GM19467 (cell line): Measurements from ENCODE around the gene TMOD3.

Experiments used
- ATAC-seq: cut with Tn5 transposase; IDR thresholded peaks from one replicate; pipeline ENCODE4 v1.9.1; 2021; ENCODE audit warnings: mild to moderate bottlenecking, moderate library complexity; ENCODE audit not compliant: unreplicated experiment

Gene TMOD3

GRCh38 chr15:51825698-51826097 lies 3.8 kb upstream of the TMOD3 start:
- ATAC-seq, result no peak

DNA sequence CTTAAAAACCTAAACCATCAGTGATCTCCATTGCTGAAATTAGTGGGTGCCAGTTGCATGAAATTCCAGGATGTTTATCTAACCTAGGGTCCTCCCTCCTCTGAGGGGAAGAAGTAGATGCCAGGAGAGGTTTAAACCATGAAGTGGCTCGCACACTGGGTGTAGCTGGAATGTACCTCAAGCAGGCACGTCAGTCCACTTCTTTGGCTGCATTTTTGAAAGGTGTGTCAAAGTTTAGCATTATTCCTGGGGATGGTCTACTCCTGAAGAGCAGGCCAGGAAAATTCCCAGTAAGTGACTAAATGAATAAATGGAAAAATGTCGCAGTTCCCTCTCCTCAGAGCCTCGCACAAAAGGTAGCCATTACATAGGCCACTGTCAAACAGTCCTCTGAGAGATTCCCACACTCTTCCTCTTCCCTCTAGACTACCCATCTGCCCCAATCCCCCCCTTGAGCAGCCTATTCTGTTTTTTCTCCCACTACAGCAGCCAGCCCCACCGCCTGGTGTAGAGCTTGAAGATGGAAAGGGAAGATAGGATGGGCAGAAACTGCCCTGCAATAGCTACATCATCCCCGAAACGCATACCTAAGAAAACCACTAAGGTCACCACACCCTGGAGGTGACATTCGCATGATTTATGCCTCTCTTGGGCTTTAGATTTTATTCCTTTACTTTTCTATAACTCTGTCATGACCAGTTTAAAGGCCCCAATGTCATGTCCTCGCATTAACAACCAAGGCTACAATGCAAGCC lies 655 bp upstream of the TMOD3 start:
- ATAC-seq, result no peak

GRCh38 chr15:51830276-51830806 lies 888 bp downstream of the TMOD3 start:
- peak; percentile 20 for ATAC-seq

GRCh38 chr15:51833772-51834171 lies 4.3 kb downstream of the TMOD3 start:
- no peak for ATAC-seq

DNA sequence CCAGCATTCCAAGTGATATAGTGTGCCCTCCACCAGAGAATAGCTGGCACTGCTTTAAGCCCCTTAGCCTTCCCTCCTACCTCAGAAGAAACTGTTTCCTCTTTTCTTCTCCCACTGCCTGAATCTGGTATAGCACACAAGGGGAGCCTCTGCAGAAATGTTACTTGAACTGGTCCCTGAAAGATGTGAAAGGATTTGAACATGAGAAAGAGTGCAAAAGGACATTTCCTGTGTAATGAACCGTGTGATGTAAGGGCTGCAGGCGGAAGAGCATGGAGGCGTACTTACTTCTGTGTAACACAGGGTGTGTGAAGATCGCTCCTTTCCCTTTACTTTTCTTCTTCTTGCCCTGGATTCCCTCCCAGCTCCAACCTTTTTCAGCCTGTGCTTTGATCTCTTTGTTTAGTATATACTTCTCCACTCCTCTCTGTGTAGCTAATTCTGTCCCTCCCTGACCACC lies 8.4 kb downstream of the TMOD3 start:
- ATAC-seq, result peak; percentile 52

- no peak for ATAC-seq
Measured at GRCh38 chr15:51838270-51838669, 8.8 kb downstream of the TMOD3 start.

DNA sequence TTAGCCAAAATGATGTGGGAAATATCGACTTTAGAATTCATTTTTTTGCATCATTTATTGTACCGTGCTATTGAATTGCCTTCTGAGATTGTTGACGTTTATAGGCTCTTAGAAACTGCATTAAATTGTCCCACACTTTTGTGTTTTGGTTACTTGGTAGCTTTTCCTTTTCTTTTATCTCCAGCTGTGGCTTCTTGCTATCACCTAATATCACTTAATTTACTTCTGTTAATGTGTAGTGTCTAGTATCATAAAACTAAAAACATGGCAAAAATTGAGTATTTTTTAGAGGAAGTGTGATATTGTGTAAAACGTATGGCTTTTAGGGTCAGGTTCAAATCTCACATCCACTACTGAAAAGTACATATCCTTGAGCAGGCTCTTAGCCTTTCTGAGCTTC lies 11.2 kb downstream of the TMOD3 start:
- ATAC-seq, result no peak

DNA sequence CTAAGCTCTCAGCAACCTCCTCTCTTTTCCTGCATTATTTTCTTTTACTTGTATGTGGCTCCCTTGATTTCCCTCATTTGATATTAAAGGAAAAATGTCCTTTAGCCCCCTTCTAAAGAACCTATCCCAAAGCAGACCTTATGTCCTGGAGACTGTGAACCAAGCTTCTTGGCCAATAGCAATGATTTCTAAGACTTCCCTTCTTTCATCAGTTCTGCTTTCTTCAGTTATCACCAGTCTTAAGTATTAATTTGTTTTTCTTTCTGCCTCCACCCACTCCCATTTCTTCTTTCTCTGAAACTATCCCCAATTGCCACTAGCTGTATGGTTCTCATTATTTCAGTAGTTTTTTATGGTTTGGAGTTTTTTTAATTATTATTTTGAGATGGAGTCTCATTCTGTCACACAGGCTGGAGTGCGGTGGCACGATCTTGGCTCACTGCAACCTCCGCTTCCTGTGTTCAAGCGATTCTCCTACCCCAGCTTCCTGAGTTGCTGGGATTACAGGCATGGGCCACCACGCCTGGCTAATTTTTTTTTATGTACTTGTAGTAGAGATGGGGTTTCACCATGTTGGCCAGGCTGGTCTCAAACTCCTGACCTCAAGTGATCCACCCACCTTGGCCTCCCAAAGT lies 12.1 kb downstream of the TMOD3 start:
- ATAC-seq, result no peak

DNA sequence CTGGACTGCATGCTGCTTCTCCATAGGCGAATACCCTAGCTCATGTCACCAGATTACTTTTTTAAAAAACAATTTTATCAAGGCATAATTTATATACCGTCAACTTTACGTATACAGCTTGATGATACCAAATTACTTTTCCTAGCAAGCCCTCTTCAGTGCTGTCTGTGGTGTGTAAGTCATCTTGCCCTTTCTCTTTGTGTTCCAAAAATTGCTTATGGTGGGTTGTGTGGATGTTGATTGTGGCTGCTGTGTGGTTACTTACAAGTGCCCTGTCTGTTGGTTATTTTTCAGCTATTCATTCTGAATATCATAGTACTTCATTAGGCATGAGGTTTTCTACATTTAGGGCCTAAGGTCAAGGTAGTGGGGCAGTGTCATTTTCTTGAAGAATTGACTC lies 12.8 kb downstream of the TMOD3 start:
- no peak for ATAC-seq

GRCh38 chr15:51842852-51843737 lies 13.6 kb downstream of the TMOD3 start:
- ATAC-seq, result no peak

DNA sequence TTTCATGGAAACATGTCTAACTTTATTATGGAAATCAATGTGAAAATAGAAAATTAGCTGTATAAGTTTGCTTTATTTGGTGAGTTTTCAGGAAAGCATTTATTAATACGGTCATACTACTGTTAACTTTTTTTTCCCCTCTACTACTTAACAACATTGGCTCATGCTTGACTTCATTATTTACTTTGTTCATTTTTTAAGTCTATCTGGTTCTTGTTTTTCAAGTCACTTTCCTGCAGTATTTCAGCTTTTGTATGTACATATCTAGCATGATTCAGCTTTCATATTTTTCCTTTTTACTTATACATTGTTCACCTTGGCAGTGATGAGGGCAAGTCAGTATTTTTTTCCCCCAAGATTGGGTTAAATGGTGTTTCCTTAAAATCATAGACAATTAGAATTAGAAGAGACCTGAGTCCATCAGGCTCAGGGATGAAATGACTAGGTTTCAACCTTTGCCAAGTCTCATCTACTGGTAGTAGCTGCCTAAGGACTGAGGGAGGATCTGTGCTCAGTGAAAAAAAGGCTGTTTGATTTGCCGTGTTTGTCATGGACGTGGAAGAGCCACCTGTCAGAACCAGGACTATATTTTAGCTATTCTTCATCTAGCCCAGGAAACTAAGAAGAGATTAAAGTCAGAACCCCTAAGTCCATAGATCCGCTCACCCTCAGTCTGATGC lies 15.4 kb downstream of the TMOD3 start:
- ATAC-seq, result no peak

DNA sequence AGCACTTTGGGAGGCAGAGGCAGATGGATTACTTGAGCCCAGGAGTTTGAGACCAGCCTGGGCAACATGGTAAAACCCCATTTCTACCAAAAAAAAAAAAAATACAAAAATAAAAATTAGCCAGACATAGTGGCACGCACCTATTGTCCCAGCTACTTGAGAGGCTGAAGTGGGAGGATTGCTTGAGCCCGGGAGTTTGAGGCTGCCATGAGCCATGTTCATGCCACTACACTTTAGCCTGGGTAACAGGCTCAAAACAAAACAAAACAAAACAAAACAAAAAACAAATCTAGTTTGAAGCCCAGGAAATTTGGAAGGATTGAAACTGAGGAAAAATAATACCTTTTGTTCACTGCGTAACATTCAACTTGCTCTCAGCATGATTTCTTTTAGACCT lies 16.6 kb downstream of the TMOD3 start:
- no peak for ATAC-seq

DNA sequence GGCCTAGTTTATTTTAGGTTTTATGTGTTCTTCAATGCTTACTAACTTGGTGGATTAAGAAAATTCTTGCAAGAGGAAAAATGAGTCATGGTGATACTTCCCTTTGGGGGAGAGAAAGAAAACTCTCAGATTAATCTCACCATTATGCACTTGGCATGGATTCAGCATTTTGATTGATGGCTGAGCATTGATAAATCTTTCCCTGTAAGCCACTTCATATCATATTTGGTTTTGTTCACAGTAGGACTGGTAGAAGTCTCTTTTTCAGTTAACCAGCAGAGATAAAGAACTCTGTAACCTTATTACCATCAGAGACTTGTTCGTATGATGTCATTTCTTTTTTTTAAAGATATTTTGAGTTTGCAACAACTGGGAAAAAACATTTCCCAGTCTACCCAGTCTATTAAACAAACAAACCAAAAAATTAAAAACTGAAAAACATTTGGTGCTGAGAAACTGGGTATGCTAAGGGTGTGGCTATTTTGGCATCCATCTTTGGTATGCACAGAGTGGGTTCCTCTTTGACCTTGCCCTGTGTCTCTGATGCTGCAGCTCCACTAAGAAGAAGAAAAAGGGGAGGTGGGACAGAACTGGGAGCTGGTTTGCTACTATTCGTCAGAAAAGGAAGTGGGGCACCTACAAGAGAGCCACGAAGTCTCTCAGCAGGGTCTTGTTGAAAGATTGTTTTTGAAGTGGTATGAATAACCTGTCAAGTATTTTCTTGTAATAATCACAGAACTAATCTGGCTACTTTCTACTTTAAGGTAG lies 17.2 kb downstream of the TMOD3 start:
- no peak for ATAC-seq

- ATAC-seq, result no peak
Measured at GRCh38 chr15:51848811-51849210, 19.4 kb downstream of the TMOD3 start.

DNA sequence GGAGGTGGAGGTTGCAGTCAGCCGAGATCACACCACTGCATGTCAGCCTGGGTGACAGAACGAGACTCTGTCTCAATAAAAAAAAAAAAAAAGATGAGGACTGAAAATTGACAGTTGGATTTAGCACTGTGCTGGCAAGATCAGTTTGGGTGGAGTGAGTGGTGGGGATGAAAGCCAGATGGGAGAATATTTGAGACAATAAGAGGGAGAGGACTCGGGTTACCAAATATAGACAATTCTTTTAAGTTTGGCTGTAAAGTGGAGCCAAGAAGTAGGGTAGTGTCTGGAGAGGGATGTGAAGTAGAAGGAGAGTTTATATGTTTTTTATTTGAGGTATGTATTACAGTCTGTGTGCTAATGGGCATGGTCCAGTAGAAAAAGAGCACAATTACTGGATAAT lies 20.4 kb downstream of the TMOD3 start:
- no peak for ATAC-seq

GRCh38 chr15:51853998-51854397 lies 24.5 kb downstream of the TMOD3 start:
- ATAC-seq, result no peak

GRCh38 chr15:51855612-51856011 lies 26.2 kb downstream of the TMOD3 start:
- no peak for ATAC-seq

DNA sequence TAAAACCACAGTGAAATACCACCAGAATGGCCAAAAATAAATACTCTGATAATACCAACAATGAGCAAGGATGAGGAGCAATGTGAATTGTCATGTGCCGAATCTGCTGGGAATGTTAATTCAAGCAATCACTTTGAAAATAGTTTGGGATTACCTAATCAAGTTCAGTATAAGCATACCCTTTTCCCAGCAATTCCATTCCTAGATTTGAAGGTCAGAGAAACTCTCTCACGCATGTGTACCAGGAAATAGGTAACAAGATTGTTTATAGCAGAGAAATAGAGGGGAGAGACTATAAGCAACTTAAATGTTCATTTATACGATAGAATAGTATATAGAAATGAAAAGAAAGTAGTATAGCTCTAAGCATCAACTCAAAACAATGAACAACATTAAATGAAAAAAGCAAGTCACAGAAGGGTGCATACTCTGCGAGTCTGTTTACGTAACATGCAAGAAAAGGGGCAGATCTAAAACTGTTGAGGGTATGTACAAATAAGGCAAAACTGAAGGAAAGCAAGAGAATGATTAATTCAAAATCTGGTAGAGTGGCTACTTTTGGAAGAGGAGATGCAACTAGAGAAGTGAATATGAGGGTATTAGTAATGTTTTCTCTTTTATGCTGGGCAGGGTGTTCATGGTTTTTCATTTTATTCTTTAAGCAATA lies 27.4 kb downstream of the TMOD3 start:
- no peak for ATAC-seq

- ATAC-seq, result no peak
Measured at GRCh38 chr15:51861557-51862359, 32.3 kb downstream of the TMOD3 start.
